DMS53 treated with DMSO at 0.1 percent for 48 hours (cell line): ENCODE data around the gene CHD5.

Source experiments
- DNase-seq: peaks from one replicate; lab custom pipeline; 2025; ENCODE audit not compliant: unreplicated experiment; lab: John Stamatoyannopoulos, UW

Gene CHD5

DNA sequence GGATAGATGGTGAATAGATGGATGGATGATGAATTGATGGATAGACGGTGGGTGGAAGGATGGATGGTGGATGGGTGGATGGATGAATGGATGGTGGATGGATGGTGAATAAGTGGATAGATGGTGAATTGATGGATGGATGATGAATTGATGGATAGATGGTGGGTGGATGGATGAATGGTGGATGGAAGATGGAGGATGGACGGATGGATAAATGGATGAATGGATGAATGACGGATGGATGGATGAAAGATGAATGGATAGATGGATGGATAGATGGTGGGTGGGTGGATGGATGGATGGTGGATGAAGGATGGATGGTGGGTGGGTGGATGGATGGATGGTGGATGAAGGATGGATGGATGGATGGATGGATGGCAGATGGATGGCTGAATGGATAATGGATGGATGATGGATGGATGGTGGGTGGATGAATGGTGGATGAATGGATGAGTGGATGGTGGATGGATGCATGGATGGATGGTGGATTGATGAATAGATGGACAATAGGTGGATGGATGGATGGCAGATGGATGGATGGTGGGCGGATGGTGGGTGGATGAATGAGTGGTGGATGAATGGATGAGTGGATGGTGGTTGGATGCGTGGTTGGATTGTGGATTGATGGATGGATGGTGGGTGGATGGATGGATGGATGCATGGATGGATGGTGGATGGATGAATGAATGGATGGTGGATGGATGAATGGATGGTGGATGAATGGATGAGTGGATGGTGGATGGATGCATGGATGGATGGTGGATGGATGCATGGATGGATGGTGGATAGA lies 5.3 kb downstream of the CHD5 start:
- DNase-seq, result no peak

DNA sequence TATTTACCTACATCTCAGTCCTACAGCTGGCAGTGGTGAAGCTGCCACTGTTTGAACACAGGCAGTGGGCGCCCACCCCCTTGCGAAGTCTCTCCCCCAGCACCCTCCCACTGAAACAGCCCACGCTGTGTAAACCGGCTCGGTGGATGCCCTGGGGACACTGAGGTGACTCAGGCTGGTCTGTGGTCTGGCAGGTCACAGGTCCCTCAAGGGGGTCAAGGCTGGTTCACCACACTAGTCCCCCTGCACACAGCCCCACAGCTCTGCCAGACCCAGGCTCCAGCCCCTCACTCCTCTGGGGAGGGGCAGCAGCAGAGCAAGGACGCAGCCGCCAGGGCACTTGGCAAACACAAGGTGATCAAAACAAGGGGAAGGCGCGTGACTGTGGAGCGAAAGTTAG lies 7.6 kb downstream of the CHD5 start:
- DNase-seq, result no peak

DNA sequence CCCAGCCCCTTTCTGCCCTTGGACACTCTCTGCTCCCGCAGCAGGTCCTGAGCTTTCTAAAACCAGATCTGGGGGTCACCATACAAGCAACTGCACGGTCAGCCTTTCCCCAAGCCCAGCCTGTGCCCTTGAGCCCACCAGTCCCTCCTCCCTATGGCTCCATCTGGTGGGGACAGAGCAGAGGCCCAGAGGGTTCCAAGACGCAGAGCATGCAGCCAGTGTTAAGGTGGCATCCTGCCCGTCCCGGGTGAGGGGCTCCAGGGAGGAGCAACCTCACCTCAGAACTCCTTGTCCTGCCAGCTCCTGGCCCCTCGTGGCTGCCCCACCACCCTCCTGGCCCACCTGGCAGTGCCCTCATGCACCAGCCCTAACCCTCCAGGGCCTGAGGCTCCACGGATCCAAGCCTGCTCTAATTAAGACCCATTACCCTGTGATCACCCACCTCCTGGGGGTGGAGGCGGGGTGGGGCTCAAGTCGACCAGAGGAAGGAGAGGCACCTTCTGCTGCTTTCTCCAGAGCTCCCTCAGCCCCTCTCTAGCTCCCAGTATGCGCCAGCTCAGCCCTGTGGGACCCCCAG lies 8.5 kb downstream of the CHD5 start:
- no peak for DNase-seq

DNA sequence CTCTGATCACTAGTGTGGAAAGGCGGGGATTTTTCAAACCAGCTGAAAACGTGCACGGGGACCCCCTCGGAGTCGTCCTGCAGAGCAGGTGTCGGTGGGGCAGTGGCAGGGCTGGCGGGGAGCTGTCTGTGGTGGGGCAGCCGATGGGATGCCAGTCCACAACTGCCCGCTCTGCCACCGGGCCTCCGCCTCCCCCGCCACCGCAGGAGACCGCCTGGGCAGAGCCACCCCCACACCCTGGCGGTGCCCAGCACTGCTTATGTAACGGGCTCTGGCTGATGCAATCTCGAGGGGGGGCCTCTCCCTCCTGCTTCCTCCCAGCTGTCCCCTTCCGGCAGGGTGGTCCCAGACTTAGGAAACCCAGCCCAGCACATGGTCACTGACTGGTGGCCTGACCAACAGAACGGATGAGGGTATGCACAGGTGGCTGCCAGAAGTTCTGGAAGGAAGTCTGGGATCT lies 9.3 kb downstream of the CHD5 start:
- no peak for DNase-seq

DNA sequence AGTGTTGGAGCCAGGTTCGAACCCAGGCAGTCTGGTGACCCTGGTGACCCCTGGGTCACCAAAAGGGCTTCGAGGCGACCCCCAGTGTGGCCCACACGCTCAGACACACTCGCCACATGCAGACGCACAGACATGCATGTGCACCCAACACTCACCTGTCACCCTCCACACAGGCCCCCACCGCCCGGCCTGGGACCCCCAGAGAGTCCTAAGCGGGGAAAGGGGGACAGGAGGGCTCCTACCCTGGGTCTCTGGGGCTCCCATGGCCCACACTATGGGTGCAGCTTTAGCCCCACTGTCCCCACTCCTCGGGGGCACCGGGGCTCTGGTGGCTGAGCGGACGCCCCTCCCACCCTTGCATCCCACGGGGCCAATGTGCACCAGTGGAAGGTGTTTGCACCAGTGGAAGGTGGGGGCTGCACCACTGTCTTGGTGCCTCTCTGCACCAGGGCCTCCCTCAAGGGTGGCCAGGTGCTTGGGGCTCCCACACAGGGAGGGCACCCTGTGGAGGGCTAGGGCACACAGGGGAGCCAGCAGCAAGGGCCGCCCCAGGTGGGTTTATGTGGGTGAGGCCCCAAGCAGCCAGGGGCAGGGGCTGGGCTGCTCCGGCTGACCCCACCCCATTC lies 9.9 kb downstream of the CHD5 start:
- no peak for DNase-seq

DNA sequence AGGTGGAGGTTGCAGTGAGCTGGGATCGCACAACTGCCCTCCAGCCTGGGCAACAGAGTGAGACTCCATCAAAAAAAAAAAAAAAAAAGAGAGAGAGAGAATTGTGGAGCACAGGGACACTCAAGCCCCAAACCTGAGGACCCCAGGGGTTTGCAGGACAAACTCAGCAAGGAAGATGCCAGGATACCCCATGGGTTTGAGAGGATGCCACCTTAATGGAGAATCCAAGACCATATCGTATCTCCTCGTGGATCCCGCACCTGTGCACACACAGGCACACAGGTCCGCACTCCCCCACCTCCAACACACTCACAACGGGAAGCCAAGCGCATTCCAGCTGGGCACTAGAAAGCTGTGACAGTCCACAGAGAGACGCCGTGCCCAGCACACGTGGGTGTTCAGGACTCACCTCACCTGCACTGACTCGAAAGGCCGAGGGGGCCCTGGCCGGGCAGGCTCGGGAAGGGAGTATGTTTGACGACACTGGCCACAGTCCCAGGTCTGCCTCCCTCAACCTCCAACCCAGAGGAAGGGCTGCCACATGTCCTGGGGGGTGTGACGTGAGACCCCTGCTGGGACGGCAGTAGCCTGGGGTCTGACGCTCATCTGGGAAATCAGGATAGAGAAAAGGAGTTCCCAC lies 11.1 kb downstream of the CHD5 start:
- DNase-seq, result no peak

DNA sequence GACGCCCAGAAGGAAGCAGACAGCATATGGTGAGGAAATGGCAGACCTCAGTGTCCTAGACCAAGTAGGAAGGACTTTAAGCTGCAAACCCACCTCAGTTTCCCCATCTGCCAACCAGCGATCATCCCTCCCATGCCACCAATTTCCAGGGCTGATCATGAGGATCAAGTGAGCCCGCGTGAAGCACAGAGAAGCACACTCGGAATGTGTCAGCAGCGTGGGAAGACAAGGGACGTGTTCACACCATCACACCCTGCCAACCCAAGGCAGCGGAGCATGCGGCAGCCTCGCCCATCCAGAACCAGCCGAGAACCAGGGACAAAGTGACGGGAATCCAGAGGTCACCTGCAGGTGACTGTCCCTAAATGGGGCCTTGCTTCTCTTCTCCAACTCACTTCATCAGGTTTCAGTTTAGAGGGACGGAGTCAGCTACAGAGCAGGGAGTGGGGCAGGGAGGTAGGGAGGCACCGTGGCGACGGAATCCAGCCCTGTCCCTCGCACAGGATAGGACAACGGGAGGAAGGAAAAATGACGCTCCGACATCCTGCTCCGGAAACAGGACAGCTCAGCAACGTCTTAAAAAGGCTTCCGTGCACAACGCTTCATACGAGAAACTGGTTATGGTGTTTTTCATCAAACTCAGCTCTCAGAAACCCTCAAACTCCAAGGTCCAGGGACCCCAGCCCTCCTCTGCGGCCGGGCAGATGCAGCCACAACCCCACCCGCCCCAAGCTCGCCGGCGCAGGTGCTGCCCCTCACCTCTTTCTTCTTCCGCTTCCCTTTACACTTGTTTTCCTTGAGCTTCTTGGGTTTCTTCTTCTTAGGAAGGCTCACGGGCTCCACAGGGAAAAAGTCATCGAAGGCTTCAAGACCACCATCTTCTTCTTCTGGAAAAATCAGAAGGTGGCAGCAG lies 12.5 kb downstream of the CHD5 start:
- no peak for DNase-seq

DNA sequence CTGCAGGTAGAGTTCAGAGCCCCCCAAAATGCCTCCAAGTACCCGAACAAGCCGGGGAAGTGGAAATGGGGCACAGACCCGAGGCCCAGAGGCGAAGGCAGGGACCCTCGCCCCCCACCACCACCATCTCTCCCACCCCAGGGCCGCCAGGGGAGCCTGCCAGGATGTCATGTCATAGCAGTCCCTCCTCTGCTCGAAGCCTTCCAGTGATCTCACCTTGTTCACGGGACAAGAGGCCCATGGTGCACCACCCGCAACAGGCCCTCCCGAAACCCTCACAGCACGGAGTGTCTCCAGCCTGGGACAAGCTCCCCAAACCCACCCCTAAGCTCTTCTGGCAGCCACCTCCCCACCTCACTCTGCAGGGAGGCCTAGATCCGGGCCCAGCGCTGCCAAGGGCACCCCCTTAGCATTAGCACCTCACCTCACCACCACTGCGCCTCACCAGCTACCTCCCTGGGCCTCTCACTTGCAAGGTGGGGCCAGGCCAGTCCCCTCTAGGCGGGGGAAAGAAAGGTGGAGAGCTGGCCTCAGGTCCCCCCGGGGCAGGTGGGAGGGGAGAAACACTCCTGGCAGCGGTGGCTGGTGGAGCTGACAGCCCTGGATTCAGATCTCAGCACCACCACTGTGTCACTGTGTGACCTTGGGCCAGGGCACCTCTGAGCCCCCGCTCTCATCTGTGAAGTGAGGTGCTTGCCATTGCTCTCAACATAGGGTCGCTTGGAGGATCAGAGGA lies 13.3 kb downstream of the CHD5 start:
- no peak for DNase-seq

DNA sequence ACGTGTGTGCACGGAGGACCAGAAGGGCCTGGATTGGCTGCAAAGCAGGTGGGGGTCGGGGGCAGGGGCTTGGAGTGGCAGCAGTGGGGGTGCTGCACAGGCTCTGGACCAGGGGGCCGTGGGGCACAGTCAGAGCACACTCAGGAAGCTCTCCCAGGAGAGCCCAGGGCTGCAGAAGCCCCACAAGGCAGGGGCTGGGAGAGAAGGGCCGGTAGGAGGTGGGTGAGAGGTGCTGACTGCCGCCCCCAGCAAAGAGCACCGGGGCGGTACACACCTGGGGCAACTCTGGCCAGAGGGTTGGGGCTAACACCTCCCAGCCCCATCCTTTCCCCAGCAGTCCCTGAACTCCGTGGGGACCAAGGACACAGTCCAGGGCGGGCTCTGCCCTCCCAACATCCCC lies 13.9 kb downstream of the CHD5 start:
- no peak for DNase-seq

DNA sequence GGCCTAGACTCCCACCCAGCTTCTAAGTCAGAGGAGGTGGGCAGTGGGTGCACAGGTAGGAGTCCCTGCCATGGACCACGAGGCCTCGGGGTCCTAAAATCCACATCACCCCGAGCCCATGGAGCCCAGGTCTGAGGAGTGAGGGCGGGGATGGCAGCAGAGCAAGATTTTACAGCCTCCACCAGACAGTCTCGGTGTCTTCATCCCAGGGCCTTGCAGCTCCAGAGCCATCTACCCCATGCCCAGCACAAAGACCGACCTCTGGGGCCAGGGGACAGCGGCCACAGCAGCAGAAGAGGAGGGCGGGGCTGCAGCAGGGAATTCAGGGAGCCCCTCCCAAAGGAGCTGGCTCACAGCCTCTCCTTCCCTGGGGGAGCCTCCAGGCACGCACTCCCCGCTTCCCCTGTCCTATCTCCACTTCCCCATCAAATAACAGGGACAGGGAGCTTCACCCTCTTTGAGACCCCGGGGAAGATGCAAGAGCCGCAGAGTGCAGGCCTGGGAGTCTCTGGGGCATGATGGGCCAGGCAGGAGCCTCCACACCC lies 14.6 kb downstream of the CHD5 start:
- no peak for DNase-seq

DNA sequence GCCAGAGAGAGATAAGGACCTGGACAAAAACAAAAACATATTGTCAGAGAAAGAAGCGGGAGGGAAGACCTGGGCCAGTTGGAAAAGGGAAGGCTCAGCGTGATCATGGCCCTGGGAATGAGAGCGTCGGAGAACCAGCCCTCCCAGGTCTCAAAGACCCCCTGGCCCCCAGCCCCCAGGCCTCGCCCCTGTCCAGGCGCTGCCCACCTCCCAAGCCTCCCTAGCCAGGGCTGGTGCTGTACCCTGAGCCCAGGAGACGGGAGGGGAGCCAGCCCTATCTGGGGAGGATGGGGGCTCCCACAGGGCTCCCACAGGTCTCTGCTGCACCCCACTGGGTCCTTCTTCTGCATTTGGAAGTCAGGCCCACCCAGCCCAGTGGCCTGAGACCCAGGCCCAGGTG lies 15.1 kb downstream of the CHD5 start:
- no peak for DNase-seq

DNA sequence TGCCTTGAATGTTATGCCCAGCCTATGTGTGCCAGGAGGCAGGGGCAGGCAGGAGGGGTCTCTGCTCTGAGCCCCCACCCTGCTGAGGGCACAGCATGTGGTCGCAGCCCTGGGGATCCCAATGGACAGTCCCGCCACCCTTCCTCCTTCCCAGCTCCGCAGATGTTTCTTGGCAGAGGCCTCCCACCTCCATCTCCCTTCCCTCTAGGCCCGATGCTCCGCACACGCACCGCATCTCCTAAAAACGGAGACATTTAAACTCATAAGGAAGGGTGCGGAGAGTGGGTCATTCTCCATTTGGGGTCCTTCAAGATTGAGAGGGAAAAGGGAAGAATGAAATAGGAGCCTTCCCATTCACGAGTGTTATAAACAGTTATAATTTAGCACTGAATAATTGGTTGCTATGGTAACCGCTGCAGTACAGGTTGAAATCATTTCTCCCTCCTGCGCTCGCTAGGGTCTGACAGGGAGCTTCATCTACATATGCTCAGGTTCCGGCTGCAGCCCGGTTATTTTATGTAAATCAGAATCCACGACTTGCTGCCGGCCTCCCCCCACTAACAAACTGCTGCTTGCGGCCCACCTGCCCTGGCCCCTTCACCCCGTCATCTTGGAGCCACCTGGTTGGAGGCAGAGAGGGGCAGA lies 16.0 kb downstream of the CHD5 start:
- no peak for DNase-seq

DNA sequence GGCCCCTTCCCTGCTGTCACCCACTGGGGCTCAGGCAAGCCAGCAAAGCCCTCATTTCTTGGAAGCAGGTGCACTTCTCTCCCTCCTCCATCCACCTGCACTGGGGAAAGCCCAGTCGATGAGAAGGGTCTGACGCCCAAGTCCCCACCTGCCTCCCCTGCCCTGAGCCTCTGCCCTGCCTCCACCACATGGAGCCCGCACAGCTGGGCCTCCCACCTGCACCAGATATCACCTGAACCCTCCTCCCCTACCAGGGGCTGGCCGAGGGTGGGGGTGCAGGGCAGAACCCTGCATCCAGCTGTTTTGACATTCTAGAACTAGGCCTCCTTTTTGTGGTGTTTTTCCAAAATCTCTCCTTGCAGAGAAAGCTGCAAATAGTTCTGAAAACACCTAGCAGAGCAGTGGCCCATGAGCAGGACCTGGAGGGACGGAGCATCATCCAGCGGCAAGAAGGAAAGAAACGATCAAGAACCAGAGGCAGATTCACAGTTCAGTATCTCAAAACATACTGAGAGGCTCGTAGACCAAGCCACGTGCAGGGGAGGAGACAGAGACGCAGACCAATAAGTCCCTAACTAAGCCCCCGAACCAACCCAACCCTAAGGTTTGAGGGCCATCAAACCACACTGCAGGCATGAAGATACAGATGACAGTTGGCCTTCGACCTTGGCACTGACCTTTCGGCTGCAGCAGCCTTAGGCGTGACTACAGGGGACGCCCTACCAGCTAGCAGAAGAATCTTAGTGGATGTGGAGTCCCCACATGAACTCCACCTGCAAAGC lies 16.7 kb downstream of the CHD5 start:
- no peak for DNase-seq

DNA sequence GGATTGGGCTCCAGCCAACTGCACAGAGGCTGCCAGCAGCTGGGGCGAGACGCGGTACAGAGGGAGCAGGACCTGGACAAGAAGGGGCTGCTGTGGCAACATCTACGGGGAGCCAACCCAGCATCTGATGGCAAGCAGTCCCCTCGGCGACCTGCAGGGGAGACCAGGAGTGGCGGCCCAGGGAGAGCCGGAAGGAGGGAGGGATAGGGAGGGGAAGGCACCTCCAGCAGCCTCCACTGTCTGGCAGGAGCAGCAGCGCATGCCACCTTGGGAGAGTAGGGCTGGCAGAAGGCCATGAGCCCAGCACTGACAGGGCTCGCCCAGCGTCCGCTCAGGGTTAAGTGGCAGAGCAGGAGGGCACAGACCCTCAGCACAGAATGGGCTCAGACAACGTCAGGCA lies 17.3 kb downstream of the CHD5 start:
- DNase-seq, result no peak

DNA sequence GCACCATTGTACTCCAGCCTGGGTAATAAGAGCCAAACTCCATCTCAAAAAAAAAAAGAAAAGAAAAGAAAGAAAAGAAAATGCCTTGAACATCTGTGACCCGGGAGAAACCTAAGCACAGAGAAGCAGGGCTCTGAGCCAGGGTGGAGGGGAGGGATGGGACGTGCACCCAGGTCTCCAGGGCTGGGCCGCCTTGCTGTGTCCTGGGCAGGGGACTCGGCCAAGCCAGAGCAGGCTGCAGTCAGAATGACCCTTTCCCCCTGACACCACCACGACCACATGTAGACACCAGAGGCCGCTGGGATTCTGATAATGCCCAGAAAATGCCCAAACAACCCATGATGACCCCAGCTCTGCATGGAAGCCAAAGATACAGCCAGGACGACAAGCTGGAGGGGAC lies 17.8 kb downstream of the CHD5 start:
- no peak for DNase-seq

DNA sequence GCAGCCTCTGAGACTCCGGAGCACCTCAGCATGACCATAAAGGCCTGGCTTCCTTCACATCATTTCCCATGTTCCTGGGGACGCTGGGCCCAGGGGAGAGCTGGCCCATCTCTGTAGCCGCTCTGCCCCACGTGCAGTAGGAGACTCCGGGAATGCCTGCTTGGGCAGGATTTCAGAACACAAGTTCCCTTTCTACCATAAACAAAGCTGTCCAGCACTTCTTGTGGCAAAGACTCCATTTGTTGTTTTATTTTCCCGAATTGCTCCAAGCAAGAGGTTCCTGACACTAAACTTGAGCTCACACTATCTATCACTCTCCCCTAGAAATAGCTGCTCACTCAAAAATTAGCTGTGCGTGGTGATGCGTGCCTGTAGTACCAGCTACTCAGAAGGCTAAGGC lies 21.9 kb downstream of the CHD5 start:
- DNase-seq, result no peak

DNA sequence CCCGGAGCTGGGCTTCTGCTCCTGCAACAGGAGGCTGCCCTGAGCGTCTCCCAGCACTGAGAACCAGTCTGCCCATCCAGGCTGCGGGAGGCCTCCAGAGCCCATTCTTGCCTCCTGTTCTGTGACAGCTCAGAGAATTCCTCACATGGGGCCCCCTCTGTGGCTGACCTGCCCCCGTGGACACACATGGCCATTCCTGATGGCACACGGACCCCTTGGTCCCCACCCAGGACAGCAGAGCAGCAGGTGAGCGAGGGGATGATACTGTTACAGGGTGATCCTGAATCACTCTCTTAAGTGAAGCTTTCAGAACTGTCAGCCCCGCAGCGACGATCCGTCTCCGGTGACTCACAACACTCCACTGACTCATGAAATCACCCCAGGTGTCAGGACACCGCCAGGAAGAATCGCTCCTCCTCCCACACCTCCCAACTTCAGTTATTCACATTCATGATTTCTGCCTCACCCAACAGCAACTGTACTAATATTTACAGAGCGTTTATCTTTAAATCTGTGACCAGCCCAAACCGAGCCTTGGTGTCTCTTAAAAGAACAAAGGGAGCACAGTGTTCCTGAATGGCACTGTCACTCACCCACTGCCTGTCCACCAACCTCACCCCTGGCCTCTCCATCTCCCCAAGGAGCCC lies 22.5 kb downstream of the CHD5 start:
- peak; percentile 87 for DNase-seq

DNA sequence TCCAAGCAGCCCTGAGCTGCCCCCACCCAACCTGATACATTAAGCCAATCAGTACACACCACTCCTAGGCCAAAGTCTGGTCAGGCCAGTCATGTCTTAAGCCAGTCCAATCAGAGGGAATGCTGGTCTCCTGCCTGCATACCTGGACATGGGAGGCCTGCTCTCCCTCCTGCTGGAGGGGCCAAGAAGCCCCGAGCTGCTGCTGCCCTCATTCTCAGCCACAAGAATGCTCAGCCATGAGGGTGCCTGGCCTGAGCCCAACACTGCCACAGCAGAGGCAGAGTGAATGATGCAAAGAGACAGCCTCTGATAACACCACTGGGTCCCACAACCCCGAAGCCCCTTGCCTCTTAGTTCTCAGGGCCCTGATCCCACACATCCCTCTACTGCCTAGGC lies 23.0 kb downstream of the CHD5 start:
- no peak for DNase-seq
